ENCODE results near the gene RTL10.
"Not testable (repeated sequence)": the region's sequence is repeated elsewhere in the genome, so short reads cannot be mapped to it uniquely, and the experiment has no call there.

RTL10 gene

GRCh38 chr22:19842393-19843106 lies 12.1 kb downstream of the RTL10 start:
- no peak for DNase-seq

- no peak for DNase-seq
Observed at GRCh38 chr22:19841641-19842392, 12.9 kb downstream of the RTL10 start.

DNA sequence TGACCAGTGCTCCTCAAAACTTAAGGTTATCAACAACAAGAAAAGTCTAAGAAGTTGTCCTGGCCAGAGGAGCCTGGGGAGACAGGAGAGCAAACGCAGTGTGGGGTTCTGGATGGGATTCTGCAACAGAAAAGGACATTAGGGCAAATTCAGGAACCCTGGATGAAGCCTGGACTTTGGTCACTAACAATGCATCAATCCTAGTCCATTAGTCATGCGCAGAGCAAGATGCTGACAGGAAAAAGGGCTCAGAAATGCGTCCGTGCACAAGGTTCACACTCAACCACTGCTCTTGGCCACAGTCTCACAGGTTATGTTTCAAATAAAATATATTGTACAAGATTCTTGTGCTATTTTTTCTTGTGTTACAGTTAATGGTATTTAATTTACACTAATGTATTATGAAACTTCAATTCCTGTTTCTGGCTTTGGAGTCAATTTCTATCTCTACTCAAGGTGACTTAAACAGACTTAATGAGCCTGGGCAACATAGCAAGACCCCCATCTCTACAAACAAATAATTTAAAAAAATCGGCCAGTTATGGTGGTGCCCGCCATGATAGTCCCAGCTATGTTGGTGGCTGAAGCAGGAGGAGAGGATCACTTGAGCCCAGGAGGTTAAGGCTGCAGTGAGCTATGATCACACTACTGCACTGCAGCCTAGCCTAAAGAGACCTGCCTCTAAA lies 13.6 kb downstream of the RTL10 start:
- DNase-seq = no peak

DNA sequence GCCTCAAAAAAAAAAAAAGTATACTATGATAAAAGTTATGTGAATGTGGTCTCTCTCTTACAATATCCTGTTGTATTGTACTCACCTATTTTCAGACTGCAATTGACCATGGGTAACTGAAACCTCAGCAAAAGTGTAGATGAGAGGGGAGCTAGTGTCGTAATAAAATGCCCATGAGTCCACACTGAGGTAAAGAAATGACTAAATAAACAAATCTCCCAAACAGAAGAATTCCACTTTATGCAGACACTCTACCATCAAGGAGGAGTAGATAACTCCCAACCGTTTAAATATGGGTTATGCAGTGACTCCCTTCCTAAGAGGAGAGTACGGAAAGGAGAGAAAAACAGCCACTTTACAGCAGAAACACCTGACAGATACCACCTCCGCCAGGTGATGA lies 14.6 kb downstream of the RTL10 start:
- no peak for DNase-seq

- no peak for DNase-seq
Observed at GRCh38 chr22:19837915-19838314, 16.8 kb downstream of the RTL10 start.

GRCh38 chr22:19836512-19836911 lies 18.2 kb downstream of the RTL10 start:
- DNase-seq = no peak

GRCh38 chr22:19834599-19834998 lies 20.1 kb downstream of the RTL10 start:
- no peak for DNase-seq

DNA sequence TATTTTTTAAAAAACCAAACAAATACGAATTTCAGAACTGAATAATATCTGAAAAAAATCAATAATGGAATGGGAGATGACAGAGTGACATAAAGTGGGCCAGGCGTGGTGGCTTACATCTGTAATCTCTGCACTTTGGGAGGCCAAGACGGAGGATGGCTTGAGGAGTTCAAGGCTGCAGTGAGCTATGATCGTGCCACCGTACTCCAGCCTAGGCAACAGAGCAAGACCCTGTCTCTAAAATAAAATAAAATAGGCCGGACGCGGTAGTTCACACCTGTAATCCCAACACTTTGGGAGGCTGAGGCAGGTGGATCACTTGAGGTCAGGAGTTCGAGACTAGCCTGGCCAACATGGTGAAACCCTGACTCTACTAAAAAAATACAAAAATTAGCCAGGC lies 21.3 kb downstream of the RTL10 start:
- DNase-seq = not testable (repeated sequence)

- no peak for DNase-seq
Observed at GRCh38 chr22:19832476-19833108, 22.1 kb downstream of the RTL10 start.

- not testable (repeated sequence) for DNase-seq
Observed at GRCh38 chr22:19831979-19832378, 22.7 kb downstream of the RTL10 start.

- no peak for DNase-seq
Observed at GRCh38 chr22:19831016-19831415, 23.7 kb downstream of the RTL10 start.

- no peak for DNase-seq
Observed at GRCh38 chr22:19828035-19828401, 26.7 kb downstream of the RTL10 start.

GRCh38 chr22:19827341-19828034 lies 27.2 kb downstream of the RTL10 start:
- DNase-seq = no peak

DNA sequence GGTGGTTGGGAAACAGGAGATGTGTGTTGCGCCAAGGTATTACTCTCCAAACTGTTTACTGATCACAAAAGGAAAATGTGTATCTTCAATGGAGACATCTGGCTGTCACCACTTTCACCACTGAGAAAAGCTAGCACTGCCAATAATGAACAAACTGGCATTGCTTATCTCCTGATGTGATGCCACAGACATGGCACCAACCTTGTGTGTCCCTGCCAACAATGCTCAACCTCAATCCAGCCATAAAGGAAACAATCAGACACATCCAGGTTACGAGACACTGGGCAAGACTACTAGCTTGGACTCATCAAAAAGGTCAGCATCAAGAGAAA lies 28.1 kb downstream of the RTL10 start:
- DNase-seq = no peak

DNA sequence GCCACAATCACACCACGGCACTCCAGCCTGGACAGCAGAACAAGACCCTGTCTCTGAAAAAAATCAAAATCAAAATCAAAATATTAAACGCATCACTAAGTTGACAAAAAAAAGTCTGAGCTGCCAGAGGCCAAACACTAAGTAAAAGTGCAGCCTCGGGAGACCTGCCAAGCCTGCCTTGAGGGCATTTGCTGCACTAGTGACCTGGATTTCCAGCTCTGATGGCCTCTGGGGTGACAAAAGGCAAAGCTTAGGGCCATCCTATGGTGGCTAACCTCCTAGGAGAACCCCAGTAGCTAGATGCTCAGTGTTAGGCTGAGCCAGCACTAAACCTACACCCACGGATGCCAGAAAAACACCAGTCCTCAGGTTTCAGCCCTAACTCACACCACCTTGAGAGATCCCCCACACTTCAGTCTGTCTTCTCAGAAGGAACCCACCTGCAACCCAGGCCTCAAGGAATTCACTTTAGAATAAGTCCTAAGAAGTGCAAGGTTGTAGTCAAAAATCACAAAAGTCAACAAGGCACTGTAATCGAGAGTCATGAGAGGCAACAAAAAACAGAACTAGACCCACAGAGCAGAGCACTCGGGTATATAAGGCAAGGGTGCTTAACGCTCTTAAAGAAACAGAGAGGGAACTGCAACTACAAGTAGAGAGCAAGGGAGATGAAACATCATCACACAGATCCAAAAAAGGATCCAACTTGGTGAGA lies 28.6 kb downstream of the RTL10 start:
- DNase-seq = no peak

GRCh38 chr22:19824926-19825339 lies 29.7 kb downstream of the RTL10 start:
- DNase-seq = no peak

- DNase-seq = no peak
Observed at GRCh38 chr22:19824212-19824925, 30.3 kb downstream of the RTL10 start.

DNA sequence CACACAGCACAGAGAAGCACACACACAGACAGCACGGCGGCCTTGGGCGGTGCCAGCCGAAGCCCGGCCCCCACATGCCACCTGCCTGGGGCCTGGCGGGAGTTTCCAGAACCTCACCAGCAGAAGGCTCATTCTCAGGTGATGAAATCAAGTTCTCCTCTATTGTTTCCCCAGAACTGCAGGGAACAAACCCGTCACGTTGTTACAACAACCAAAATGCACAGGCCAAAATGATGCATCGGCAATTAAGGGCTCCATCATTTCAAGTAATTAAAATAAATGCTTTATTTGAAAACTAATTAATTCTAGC lies 30.8 kb downstream of the RTL10 start:
- no peak for DNase-seq

- DNase-seq = no peak
Observed at GRCh38 chr22:19823191-19823901, 31.3 kb downstream of the RTL10 start.

DNA sequence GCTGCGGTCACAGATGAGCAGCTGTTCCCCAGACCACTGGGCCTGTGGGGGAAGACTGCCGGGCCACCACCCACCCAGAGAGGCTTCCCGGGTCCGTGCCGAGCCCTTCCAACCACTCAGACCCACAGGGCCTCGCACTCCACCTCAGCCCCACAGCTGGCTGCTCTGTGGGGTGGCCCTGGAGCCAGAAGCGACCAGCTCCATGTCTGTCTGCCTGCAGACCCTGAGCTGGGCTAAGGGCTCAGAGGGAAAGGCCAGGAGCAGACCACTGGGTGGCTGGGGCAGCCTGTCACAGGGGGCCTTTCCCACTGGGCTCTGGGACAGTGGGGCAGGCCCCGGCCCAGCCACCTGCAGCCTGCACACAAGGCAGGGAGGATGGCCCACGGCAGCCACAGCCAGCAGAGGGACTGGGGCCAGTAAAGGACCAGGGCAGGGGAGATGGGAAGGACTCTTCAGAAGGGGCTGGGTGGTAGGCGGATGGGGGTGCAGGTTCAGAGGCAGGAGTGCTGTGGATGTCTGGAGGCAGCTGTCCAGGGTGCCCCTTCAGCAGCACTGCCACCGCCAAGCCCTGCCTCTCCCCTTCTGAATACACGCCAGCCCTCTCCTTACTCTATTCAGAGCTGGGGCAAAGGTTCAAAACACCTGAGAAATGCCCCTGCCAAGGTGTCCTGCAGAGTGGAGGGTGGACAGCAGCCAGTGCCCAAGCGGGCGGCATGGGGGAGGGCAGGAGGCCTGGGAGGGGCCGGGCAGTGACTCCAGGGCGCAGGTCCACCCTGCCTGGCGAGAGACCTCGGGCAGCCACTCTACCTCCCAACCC lies 32.2 kb downstream of the RTL10 start:
- no peak for DNase-seq

Data from NCI-H1092 treated with DMSO at 0.1 percent for 48 hours (cell line).